GM12801 (cell line): ENCODE data around the gene DERL3.

Experiments used
- CTCF ChIP-seq: IDR thresholded peaks from one replicate; pipeline ENCODE4 v1.5.1; 2011; ENCODE audit warnings: control low read depth; ENCODE audit not compliant: insufficient read length; ENCODE audit errors: extremely low read depth

Gene DERL3

DNA sequence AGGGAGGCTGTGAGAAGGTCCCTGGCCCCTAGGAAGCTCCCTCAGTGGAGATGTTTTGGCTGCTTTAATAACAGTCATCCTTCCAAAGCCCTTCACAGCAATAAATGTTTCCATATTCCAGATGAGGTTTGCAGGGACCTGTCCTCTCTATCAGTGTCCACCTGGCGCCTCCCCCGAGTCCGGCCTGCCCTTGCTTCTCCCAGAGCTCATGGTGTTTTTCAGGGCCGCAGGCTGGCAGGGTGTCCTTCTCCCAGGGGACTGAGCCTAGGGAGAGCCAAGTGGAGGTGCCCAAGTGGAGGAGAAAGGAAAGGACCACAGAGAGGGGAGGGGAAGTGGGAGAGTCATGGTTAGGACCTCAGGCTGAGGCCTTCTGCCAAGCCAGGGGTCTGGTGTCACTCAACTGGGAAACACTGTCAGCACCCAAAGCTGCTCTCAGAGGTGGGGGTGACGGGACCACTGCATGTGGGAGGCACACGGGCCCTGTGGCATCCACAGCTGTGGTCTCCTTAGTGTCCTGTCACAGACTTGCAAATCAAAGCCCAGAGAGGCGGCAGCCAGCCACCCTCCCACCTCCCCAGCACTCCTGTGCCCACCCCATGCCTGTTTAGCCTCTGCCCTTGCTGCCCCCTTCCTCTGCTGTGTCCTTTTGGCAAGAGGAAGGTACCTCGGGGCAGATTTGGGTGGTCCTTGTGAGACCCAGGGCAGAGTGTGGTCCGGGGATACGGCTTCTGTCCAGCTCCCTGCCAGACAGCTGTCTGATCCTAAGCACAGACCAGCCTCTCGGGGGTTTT is 6.4 kb downstream of the DERL3 start:
- no peak for TF ChIP-seq CTCF

DNA sequence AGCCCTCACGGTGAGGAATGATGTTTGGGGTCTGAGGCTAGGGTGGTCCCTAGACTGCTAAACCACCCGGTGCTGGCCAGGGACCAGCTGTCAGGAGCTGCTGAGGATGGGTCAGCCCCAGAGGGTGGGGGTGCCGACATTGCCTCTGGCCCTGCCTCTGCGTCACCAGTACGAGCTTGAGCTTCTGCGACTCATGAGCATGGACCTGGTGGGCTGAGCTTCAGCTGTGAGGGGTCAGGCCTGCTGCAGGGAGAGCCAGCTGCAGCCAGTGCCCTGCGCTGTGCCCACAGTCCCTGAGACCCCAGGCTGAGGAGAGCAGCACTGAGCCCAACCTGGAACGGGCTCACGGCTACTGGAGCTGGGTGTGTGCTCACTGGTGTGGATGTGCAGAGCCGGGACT is 7.0 kb downstream of the DERL3 start:
- TF ChIP-seq CTCF: no peak

DNA sequence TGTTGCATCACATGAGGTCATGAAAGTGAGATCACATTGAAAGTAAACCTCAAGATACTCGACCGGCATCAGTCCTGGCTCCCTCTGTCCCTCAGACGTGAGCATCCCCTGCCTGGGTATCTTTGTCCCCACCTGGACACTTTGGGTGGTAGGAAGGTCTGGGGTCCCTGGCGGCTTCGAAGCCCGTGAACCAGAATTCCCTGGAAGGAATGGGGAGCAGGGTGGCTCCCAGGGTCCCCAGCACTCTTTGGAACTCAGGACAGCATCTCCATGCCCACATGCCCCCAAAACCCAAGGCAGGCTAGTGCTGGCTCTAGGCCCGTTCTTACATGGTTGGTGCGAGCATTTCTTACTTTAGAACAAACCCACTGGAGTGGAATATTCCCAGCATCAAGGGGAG is 7.5 kb downstream of the DERL3 start:
- no peak for TF ChIP-seq CTCF

DNA sequence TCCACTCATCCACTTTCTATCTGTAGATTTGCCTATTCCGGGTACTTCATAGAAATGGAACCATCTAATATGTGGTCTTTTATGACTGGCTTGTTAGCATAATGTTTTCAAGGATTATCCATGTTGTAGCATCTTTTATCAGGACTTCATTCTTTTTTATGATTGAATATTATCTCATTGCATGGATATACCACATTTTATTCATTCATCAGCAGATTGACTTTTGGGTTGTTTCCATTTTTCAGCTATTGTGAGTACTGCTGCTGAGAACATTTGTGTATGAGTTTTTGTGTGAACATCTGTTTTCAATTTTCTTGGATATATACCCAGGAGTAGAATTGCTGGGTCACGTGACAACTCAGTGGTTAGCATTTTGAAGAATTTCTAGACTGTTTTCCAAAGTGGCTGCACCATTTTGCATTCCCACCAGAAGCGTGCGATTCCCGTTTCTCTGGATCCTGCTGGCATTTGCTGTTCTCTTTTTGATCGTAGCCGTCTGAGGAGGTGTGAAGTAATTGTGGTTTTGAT is 8.9 kb downstream of the DERL3 start:
- TF ChIP-seq CTCF: no peak

DNA sequence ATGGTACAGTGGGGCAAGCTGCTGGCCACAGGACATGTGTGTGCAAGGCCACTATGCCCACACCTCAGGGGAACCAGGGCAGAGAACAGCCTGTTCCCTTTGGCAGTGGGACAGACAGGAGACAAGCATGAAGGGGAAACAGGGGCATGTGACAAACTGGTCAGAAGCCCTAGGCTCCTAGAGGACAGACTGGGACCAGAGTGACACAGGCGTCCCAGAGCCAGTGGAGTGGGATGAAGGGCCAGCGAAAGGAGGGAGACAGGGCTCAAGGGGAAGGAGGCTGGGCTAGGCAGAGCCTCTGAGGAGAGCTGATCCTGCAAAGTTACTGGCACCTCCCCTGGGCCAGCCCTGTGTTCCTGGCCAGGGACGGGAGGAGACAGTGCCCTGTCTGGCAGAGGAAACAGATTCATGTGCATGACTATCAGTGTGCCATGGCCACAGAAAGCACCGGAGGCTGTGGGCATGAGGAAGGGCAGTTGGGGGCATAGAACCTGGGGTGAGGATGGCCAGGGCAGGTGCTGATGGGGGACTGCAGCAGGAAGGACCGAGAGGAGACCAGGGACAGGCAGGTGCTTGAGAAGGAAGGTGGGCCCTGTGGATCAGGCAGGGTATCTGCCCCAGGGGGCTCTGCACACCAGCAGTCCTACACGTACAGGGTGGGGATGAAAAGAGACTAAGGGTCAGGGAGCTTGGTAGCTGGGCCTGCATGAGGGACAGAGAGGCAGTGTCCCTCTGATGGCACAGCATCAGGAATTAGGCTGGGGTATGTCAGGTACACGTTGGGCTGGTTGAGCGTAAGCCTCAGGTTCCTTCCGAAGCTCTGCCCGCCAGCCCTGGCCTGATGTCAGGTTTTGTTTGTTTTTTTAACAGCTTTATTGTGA is 9.8 kb downstream of the DERL3 start:
- no peak for TF ChIP-seq CTCF

DNA sequence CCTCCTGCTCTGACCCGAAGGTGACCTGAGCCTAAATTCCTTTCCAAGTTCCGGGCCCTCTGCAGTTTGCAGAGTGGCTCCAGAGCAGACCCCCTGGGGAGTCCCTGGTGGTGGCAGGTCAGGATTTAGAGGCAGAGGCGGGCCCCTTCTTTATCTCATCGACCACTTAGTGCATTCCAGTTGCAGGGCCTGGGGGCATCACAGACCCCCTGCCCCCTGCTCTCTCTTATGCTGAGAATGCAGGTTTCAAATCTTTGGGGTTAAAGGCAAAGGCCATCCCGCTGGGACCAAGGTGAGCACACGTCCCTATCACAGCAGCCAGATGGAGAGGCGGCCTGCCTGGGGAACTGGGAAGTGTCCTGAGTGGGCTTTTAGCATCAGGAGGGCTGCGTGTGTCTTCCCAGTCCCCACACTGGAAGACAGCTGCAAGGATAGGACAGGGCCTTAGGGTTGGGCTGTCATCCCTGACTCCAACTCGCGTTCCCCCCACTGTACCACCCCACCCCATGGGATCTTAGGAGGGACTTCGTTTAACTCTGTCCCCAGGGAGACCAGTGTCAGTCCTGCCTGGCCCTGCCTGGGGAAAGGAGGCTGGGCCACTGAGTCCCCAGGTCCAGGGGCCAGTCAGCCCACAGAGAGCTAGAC is 11.3 kb downstream of the DERL3 start:
- TF ChIP-seq CTCF: no peak
